Activated CD4-positive, alpha-beta T cell treated with anti-CD3 and anti-CD28 coated beads, Interleukin-2, amount 50 U/mL, for 4 hours (primary cell): ENCODE measurements around the gene RFLNA.

Source experiments
- DNase-seq, 2 experiments: peaks; one replicate each; pipeline ENCODE4 v3.0.0-alpha.2; 2020

Gene RFLNA, protein sequence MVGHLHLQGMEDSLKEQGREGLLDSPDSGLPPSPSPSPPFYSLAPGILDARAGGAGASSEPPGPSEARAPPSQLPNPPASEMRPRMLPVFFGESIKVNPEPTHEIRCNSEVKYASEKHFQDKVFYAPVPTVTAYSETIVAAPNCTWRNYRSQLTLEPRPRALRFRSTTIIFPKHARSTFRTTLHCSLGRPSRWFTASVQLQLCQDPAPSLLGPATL

DNA sequence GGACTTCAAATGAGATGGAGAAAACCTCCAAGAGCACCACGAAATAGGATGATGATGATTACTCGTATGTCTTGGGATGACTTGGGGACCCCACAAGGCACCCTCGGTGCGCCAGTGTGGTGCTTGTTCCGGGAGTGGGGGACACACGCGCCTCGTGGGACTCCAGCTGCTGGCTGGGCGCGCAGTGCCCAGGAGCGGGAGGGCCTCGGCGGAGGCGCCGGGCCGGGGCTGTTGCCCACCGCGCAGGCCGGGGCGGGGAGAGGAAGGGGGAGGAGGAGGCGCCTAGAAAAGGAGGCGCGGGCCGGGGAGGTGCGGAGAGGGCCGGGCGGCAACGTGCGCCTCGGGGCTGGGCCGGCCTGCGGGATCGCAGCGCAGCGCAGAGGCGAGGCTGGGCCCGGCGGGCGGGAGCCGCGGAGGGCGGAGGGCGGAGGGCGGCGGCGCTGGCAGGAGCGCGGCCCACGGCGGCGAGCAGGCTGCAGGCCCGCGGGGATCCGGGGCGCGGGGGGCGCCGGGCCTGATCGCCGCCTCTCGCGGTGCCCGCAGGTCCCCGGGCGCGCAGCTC is at the start of gene RFLNA:
Gene RFLNA (plus strand): TSS at position 314 of the 562 bp plus-strand sequence. CDS start 337 bp downstream, outside the sequence.
- no peak for DNase-seq

DNA sequence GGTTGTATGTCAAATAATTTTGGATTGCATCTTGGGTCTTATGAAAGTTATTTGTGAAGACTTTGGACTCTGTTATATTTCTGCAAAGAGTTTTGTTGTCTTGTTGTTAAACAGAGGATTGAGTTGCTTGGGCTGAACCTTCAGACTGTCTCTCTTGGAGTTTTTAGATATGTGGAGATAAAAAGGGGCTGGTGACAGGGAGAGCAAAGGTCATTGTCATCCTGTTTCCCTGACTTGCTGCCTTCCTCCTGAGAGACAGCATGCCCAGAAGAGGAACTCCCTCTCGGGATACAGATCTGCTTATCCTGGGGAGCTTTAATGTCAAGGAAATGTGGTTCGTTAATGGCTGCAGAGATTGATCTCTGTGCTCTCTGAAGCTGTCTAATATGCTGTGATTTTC is 47.6 kb upstream of the RFLNA start:
- DNase-seq = no peak

DNA sequence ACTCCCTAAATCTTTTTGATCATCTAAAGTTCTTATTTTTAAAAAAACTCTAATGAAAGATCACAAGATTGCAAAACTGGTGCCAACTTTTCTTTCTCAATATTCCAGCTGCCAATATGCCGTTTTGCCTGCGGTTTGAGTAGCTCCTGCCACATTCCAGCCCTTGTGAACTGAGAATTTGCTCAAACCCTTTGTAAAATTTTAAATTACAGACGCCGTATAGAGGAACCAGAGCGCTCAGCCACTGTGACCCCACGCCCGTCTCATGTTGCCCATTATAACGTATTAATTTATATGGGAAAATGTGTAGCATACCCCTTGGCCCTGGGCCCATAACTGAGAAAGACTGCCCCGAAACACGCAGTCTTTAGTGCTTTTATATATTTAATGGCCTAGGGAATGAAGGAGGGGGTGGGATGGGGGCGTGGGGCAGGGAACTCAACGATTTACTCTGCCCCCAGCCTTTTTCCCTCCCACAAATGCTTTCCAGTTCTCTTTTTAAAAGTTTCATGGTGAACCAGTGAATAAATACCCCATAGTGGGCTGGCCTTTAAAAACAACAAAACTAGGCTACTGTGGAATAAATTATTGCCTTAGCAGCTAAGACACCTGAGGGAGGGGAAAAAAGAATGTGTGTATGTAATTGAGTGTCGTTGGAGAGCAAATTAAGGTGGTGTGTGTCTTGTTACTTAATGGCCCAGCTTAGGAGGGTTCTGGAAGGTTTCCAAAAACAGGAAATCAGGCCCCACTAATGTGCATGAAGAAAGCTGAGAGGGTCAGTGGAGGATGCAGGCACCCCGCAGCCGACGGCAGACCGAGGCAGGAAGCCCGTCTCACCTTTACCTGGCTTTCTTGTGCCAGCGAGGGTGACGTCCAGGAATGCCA is 45.7 kb upstream of the RFLNA start:
- DNase-seq = no peak

DNA sequence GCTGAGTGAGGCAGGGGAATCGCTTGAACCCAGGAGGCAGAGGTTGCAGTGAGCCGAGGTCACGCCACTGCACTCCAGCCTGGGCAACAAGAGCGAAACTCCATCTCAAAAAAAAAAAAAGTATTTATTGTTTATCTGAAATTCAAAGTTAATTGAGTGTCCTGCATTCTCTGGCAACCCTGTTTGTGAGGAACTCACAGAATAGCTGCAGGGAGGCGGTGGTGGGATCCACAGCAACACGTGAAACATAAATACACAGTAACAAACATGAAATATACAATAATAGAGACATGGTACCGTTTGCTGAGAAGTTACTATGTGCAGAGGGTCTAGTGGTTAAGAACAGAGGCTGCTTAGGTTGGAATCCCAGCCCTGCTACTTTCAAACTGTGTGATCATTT is 43.7 kb upstream of the RFLNA start:
- DNase-seq = no peak

DNA sequence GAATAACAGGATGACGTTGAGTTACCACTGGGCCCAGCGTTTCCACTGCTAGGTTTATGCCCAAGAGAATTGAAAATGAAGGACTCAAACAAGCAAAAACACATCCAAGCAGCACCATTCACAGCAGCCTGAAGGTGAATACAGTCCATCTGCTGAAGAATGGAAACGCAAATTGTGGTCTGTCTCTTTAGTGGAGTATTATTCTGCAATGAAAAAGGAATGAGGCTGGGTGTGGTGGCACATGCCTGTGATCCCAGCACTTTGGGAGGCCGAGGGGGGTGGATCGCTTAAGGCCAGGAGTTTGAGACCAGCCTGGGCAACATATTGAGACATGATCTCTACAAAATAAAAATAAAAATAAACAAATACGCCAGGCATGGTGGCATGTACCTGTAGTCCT is 41.9 kb upstream of the RFLNA start:
- no peak for DNase-seq

DNA sequence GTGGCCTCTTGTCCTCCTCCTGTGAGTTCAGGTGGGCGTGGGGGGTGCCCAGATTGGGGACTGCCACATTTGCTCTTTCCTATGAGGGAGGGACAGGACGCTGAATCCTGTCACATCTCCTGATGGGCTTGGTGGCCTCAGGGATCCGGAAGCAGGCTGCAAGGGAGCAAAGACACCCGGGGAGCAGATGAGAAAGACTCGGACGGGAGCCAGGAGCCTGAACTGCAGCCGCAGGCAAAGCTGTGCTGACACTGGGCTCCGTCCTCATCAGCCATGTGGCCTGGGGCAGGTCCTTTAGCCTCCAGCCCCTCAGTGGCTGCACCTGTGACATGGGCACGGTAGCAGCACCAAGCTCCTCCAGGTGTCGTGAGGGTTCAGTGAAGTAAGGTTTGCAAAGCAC is 40.8 kb upstream of the RFLNA start:
- no peak for DNase-seq

DNA sequence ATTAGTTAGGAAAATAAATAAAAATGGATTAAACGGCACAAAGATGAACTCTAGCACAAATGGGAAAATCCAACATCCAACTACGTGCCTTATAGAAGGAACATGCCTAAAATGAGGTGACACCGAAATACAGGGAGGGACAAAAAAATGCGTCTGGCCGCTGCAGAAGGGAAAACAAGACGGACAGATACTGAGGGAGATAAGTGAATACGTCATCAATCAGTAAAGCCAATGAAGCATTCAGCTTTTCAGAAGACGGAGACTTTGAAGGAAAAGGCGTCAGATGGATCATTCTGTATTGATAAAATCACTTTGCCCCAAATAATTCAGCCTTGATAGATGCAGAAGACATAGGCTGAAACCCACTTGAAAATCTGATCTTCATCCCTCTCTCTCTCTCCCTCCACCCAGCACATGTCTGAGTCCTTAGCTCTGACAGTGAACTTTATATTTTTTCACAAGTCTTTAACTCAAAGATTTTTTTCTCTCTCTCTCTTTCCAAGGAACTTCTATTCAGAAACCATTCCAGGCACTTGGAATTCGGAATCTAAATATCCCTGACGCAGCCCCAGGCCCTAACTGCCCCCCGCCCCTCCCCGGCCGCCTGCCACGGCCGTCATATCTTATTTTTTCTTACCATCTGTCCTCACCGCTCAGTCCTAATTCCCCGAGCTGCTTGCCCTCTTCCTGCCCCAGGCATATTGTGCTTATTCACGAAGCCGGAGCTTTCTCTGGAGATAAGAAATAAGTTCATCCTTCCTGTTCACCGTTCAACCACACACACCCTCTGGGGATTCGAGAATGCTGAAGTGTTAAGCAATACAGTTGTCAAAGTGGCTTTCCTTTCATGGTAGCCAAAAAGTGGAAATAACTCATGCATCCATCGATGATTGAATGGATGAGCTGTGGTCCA is 35.5 kb upstream of the RFLNA start:
- no peak for DNase-seq

DNA sequence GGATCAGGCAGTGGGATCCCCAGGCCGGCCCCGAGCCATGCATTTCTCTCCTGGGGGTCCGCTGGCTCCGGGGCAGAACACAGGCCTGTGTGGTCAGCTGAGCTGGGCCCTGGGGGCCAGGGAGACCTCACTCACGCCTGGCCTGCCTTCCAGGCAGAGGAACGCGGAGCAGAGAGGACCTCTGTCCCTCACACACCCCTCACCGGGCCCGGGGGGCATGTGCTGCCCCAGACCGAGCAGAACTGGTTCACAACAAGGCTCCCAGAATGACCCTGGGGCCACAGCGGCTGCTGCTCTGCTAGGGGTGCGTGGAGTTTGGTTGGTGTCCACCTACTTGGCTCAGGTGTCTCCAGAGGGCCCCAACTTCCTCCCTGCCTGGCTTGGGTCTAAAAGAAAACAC is 33.0 kb upstream of the RFLNA start:
- DNase-seq = no peak

DNA sequence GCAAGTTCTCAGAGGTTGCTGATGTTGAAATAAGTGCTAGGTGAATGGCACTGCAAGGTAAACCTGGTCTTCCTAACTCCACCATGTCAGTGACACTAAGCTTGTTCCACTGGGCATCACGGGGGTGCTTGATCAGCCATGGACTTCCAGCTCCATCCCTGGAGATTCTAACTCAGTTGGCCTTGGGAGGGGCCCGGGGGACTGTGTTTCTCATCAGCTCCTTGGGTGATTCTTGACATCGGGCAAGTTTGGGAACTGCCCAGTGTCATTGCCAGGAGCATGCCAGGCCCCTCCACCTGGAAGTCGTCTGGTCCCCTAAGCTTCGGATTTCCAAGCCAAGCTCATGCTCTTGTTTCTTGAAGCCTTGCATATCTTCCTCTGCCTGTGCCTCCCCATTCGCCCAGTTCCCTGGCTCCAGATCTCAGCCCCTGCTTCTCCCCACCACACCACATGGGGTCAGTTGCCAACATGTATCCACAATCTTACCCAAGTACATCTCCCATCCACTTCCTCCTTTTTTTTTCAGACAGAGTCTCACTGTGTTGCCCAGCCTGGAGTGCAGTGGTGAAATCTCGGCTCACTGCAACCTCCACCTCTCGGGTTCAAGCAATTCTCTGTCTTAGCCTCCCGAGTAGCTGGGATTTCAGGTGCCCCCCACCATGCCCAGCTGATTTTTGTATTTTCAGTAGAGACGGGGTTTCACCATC is 30.7 kb upstream of the RFLNA start:
- DNase-seq = no peak

DNA sequence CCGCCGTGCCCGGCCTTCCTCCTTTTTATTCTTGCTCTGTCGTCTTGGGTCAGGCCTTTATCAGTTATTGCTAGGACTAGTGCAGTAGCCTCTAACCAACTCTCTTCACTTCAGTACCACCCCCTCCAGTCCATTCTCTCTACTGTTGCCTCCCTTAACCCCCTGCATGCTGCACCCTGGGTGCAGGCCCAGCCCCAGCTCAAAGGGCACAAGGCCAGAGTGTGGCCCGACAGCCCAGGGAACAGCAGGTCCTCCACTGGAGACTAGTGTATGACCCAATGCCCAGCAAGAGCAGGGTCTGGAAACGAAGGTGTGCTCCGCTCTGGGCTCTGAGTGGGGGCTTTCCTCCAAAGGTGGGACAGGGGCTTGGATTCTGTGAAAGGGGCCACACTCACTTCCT is 30.0 kb upstream of the RFLNA start:
- no peak for DNase-seq

DNA sequence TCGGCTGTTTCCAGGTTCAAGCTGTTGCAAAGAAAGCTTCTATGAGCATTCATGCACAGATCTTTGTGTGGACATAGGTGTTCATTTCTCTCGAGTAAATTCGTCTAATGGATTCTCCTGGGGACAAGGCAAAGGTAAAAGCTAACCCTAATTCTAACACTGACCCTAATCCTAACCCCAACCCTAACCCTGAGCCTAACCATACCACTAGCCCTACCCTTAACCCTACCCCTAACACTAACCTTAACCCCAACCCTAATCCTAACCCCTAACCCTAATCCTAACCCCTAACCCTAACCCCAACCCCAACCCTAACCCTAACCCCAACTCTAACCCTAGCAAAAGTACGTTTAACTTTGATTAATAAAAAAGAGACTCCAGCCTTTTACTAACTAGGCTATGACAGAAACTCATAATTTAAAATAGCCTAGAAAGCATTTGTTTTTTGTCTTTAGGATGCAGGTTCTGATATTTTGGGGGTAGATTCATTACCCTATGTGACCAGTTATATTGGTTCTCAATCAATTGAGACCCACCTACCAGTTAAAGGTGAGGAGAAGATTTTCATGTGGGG is 27.6 kb upstream of the RFLNA start:
- DNase-seq = no peak

DNA sequence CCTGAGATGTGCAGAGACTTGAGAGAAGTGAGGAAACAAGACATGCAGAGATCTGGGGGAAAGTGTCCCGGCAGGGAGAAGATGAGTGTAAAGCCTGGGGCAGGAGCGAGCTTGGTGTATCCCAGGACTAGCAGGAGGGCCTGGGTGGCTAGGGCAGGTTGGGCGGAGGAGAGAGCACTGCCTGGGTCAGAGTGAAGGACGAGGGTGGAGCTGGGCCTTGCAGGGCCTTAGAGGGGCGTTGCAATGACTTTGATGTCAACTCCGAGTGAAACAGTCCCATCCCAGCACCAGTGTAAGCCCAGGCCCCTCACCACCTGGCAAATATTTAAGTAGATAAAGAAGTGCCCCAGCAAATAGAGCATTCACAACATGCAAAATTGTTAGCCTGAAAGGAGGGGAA is 24.2 kb upstream of the RFLNA start:
- no peak for DNase-seq

DNA sequence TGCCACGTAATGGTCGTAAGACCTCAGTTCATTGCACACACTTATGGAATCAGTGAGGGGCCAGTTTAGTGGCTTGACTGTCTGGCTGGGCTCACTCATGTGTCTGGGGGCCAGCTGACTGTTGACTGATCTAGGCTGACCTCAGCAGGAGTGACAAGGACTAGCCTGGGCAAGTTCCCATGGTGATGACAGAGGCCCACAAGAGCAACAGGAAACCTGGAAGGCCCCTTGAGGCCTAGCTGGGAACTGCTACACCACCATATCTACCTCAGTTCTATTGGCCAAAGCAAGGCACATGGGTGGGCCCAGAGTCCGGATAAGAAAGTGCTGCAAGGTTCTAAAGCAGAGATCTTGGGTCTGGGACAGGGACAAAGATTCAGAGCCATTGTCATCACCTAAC is 21.3 kb upstream of the RFLNA start:
- no peak for DNase-seq

DNA sequence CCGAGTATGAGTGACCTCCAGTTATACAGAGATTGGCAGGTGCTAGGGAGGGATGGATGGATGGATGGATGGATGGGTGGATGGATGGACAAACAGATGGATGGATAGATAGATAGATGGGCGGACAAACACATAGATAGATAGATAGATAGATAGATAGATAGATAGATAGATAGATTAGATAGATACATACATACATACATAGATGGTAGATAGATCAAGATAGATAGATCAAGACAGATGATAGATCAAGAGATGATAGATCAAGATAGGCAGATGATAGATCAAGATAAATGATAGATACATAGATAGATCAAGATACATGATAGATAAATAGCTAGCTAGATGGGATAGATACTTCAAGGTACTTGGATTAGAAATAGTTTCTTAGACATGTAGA is 18.6 kb upstream of the RFLNA start:
- no peak for DNase-seq

DNA sequence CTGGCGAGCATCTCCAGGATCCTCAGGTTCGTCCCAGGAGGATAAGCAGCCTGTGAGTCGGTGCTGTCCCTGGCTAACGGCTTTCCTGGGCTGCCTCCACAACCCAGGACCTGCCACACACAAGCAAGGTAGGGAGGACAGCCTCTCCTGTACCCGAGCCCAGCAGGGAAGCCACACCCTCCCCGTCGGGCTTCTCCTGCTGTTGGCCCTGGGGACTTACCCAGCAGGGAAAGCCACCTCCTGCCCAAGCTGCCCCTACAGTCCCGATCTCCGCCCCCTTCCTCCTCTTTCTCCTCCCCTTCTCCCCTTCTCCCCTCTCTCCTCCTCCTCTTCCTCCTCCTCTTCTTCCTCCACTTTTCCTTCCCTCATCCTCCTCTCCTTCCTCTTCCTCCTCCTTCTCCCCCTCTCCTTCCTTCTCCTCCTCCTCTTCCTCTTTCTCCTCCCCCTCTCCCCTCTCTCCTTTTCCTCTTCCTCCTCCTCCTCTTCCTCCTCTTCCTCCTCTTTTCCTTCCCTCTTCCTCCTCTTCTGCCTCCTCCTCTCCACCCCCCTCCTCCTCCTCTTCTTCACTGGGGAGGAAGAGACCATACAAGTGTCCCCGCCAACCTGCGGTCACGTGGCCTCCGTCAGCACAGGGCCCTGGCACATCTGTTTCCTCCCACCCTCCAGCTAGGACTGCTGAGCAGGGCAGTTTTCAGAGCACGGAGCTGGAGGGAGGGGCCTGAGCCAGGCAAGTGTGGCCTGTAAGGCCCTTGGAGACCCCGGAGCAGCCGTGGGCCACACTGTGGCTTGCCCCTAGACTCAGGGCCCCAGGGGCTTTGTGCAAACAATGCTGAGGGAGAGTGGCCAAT is 17.3 kb upstream of the RFLNA start:
- DNase-seq = no peak

DNA sequence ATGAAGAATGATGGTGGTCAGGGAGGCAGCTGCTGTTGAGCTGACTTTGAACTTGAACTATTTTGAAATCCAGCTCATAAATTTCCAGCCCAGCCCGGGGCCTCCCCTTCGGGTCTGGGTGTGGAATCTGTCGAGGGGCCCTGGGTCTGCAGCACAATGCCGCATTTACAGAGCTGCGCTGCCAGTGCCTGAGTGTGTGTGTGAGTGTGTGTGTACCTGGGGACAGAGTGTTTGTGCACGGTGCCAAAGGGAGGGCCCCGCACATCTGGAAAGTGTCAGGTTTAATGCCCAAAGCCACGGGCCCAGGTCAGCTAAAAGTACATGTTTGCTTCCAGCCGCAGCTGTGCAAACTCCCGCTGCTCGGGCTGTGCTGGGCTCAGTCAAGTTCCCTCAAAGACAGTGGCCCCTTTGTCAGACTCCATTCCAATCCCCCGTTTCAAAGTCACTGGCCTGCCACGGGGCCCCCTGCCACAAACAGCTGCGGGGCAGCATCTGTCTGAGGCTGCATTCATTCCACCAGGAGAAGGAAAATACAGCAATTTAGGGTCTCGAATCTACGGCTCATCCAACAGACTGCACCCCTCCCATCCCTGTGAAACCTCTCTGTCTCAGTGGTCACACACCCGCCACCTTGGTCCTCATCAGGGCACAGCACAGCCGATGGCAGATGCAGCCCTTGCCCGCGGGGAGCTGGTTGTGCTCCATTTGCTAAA is 16.3 kb upstream of the RFLNA start:
- DNase-seq = no peak

DNA sequence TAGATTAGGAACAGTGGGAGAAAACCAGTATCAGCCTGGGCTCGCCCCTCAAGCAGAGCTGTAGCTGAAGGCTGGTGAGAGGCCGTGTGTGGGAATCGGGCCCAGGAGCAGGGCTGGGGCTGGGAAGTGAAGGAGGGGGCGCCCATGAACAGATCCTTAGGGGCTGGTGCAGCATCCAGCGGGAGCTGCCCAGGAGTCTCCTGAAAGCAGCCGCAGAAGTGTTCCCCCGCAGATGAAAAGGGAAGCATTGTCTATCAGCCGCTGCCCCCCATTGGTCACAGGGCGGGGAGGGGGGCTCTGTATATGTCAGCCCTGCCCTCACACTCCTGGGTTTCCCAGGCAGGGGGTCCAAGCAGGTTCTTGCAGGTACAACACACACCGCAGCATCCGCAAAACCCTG is 15.6 kb upstream of the RFLNA start:
- DNase-seq = no peak

DNA sequence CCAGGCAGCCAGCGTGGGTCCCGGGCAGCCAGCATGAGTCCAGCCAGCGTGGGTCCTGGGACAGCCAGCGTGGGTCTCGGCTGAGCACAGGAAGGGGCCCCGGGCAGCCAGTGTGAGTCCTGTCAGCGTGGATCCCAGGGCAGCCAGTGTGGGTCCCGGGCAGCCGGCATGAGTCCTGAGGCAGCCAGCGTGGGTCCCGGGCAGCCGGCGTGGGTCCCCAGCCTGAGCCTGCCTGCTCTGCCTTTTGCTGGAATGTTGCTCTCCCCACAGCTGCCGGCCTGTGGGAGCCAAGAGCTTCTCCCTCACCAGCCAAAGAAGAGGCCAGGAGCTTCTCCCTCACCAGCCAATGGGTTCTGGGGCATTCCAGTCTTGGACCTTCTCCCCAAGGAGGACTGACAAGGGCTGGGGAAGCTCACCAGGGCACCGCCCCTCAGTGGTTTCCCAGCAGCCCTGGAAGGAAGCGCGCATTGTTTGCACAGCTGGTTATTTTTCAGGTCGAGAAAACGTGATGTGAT is 15.0 kb upstream of the RFLNA start:
- DNase-seq = no peak

DNA sequence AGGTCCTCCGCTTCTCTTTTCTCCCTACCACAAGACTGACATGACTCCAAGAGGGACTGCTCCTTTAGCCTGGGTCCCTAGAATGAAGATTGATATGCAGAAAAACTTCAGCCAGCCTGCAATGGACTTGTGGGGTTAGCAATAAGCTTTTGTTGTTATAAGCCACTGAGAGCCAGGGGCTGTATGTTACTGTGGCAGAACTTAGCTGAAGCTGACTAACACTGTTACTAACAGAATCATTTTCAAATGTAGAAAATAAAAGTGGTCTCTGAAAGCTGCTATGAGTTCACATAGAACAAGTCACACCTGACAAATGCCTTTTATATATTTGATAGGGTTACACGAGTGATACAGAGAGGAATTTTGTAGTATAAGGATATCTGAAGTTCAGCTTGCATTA is 13.6 kb upstream of the RFLNA start:
- DNase-seq = no peak

DNA sequence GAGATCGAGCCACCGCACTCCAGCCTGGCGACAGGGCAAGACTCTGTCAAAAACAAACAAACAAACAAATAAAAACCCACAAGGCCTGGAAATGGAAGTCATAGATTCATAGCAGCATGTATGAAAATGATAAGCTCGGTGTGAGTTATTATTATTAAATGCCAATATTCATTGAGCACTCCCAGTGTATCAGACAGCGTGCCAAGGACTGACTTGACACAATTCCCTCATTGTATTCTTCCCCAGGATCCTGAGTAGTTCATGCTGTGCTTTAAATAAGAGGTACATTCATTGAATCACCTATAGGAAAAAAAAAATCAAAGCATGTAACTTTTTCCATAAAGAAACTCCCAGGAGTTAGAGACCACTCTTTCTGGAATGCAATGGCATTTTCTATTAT is 12.6 kb upstream of the RFLNA start:
- DNase-seq = no peak
